Measurements from ENCODE around the gene GAD1. TPM values are rescaled to one million over a fixed set of nuclear protein-coding genes. Genes with fewer than 3 reads are reported as not detected.

The GAD1 gene
- total and polyA plus RNA-seq, 2 donors (not counting 3 experiments of a cell fraction or from before 2014, with no cell fraction given): 0.60 to 0.62 TPM

GRCh38 chr2:170882758-170883157 is 66.1 kb downstream of the GAD1 start:
- Histone ChIP-seq H3K36me3 (ENCODE audit: control insufficient read depth in 2 of 2, extremely low read depth in 1 of 2, insufficient read depth in 2 of 2, low read length in 2 of 2) (no peaks in the 10 kb centered on the region), H3K27me3 (ENCODE audit: control insufficient read depth in 2 of 2, insufficient read depth in 2 of 2, low read length in 2 of 2) (peaks cover 1 to 11% of the 10 kb centered on the region in 2 experiments), H3K79me2 (ENCODE audit: control insufficient read depth, insufficient read depth, low read length) (no peaks in the 10 kb centered on the region), H2AFZ (ENCODE audit: low read depth, low read length) (no peak overlapping the region), H3K9me3 (replicated peaks; ENCODE audit: control insufficient read depth, insufficient read depth, low read length) (no peaks in the 10 kb centered on the region), H3K9ac (replicated peaks; ENCODE audit: extremely low read depth, insufficient read depth, low read length) (no peak overlapping the region), H3K27ac (ENCODE audit: insufficient read depth, low read depth, low read length) (no peak overlapping the region), H3K9me1 (replicated peaks; ENCODE audit: control insufficient read depth, extremely low read depth, insufficient read depth, low read length) (no peaks in the 10 kb centered on the region), H3K4me2 (ENCODE audit: insufficient read depth, low read length) (no peak overlapping the region), H3K4me3 (replicated peaks in 1 of 3; ENCODE audit: insufficient read depth in 1 of 3, low read depth in 1 of 3, low read length in 3 of 3) (no peak overlapping the region), H3K4me1 (ENCODE audit: control insufficient read depth, extremely low read depth, insufficient read depth, low read length) (no peaks in the 10 kb centered on the region), H4K20me1 (replicated peaks; ENCODE audit: control insufficient read depth, extremely low read depth, insufficient read depth, low read length) (no peaks in the 10 kb centered on the region)
- ChIA-PET POLR2A (no interaction called here), CTCF (no interaction called here)
- dilution Hi-C loops (cut with MboI; ENCODE audit: extremely low pct_ligation_motif_present, low sequenced_read_pairs) (no loop called here), intact Hi-C loops (cut with micrococcal nuclease) (no loop called here)
- TF ChIP-seq POLR2A (IDR thresholded peaks at IDR 0.05; ENCODE audit: low read depth, low read length): no peak
- TF ChIP-seq JUN (IDR thresholded peaks at IDR 0.05; ENCODE audit: borderline replicate concordance, insufficient read depth, insufficient read length, low read depth): no peak
- TF ChIP-seq CTCF (IDR thresholded peaks at IDR 0.05; ENCODE audit: extremely low read depth in 1 of 2, insufficient read depth in 1 of 2, low read depth in 1 of 2, low read length in 2 of 2): no peak
- TF ChIP-seq EZH2 (IDR thresholded peaks at IDR 0.05; ENCODE audit: borderline replicate concordance, low read depth, low read length, severe bottlenecking): no peak
- TF ChIP-seq POLR2AphosphoS5 (IDR thresholded peaks at IDR 0.05; ENCODE audit: insufficient read depth, low read depth, low read length): no peak
- no peak for TF ChIP-seq FOS (IDR thresholded peaks at IDR 0.05; ENCODE audit: borderline replicate concordance, insufficient read depth, low read length)
- TF ChIP-seq MYC (IDR thresholded peaks at IDR 0.05; ENCODE audit: low read depth, low read length): no peak
- TF ChIP-seq GATA2 (IDR thresholded peaks at IDR 0.05; ENCODE audit: insufficient read depth, insufficient read length, low read depth, low read length): no peak
- no peak for TF ChIP-seq MAX (IDR thresholded peaks at IDR 0.05; ENCODE audit: insufficient read depth, insufficient read length)
- FAIRE-seq (no peak), DNase-seq (ENCODE audit: low read depth, low spot score) (no peak)
- BruUV-seq (replicated peaks): no TSS peak
